CD8-positive, alpha-beta memory T cell (primary cell): ENCODE data around the gene KLHL26. TPM values are rescaled to one million over a fixed set of nuclear protein-coding genes. Genes with fewer than 3 reads are reported as not detected.
A peak's percentile ranks its signal among the peaks of the same experiment; 100 is the strongest.

ENCODE experiments used
- CTCF ChIA-PET: fragments of 350-600 bp; sonication (Branson Sonifier 250); formaldehyde crosslinking; loops from one replicate; lab custom pipeline; 2021; ENCODE audit warnings: antibody characterized with exemption; lab: Charles Lee
- POLR2A ChIA-PET: fragments of 350-600 bp; sonication (Branson Sonifier 250); formaldehyde crosslinking; loops from one replicate; lab custom pipeline; 2021; ENCODE audit warnings: antibody characterized with exemption; lab: Charles Lee
- DNase-seq, 5 donors: peaks; one replicate each; pipeline versions ENCODE4 v3.0.0 to v3.0.0-alpha.2; 2020 to 2022; ENCODE audit warnings: mixed read lengths in 1 of 5
- H3K27ac ChIP-seq: one replicate; pipeline ENCODE4 v1.7.0; 2013; ENCODE audit warnings: low read depth, mild to moderate bottlenecking, low read length, moderate library complexity
- H3K27me3 ChIP-seq: 2 replicates; pipeline ENCODE4 v1.7.0; 2013; ENCODE audit warnings: low read length, mild to moderate bottlenecking; ENCODE audit not compliant: insufficient read depth, poor library complexity, severe bottlenecking
- H3K36me3 ChIP-seq: 2 replicates; pipeline ENCODE4 v1.7.0; 2013; ENCODE audit warnings: mild to moderate bottlenecking, low read length, moderate library complexity; ENCODE audit not compliant: insufficient read depth
- H3K4me1 ChIP-seq: 2 replicates; pipeline ENCODE4 v1.7.0; 2013; ENCODE audit warnings: mild to moderate bottlenecking, low read length, moderate library complexity; ENCODE audit not compliant: insufficient read depth
- H3K4me3 ChIP-seq: 2 replicates; pipeline ENCODE4 v1.7.0; 2013; ENCODE audit warnings: mild to moderate bottlenecking, low read length
- H3K9me3 ChIP-seq: 2 replicates; pipeline ENCODE4 v1.7.0; 2013; ENCODE audit warnings: mild to moderate bottlenecking, low read length
- H3K27ac Mint-ChIP-seq, 8 donors: one replicate each; pipeline ENCODE4 v1.8.0; 2020 to 2021; ENCODE audit warnings: mixed read lengths in 8 of 8, mild to moderate bottlenecking in 6 of 8, inconsistent platforms in 3 of 8, moderate library complexity in 3 of 8
- H3K27me3 Mint-ChIP-seq, 2 donors: one replicate each; pipeline ENCODE4 v1.8.0; 2020 to 2021; ENCODE audit warnings: mixed read lengths in 2 of 2, mild to moderate bottlenecking in 1 of 2, moderate library complexity in 1 of 2
- H3K36me3 Mint-ChIP-seq, 3 donors: one replicate each; pipeline ENCODE4 v1.8.0; 2020 to 2021; ENCODE audit warnings: mixed read lengths in 3 of 3, inconsistent platforms in 1 of 3, mild to moderate bottlenecking in 1 of 3
- H3K4me1 Mint-ChIP-seq, 3 donors: one replicate each; pipeline ENCODE4 v1.8.0; 2020 to 2021; ENCODE audit warnings: mixed read lengths in 3 of 3, inconsistent platforms in 1 of 3, mild to moderate bottlenecking in 1 of 3
- H3K4me3 Mint-ChIP-seq, 7 donors: one replicate each; pipeline ENCODE4 v1.8.0; 2020 to 2021; ENCODE audit warnings: mixed read lengths in 7 of 7, mild to moderate bottlenecking in 6 of 7, moderate library complexity in 4 of 7, inconsistent platforms in 2 of 7
- H3K9me3 Mint-ChIP-seq, 5 donors: one replicate each; pipeline ENCODE4 v1.8.0; 2020 to 2022; ENCODE audit warnings: mixed read lengths in 5 of 5, mild to moderate bottlenecking in 3 of 5, moderate library complexity in 2 of 5, inconsistent platforms in 1 of 5
- polyA plus RNA-seq: library from polyadenylated mRNA; unstranded; fragments of 300-500 nt; fragmentation: Illumina TruSeq; gene quantifications from one replicate; pipeline ENCODE4 v1.2.3, GENCODE V29; 2021
- total RNA-seq, 2 experiments: library from RNA; stranded (reverse); gene quantifications; one replicate each; pipeline ENCODE4 v1.2.3, GENCODE V29; 2021

Gene KLHL26
- total and polyA plus RNA-seq, 3 experiments from 2014 or later, result 5.1 to 12.8 (median 12.4) TPM

DNA sequence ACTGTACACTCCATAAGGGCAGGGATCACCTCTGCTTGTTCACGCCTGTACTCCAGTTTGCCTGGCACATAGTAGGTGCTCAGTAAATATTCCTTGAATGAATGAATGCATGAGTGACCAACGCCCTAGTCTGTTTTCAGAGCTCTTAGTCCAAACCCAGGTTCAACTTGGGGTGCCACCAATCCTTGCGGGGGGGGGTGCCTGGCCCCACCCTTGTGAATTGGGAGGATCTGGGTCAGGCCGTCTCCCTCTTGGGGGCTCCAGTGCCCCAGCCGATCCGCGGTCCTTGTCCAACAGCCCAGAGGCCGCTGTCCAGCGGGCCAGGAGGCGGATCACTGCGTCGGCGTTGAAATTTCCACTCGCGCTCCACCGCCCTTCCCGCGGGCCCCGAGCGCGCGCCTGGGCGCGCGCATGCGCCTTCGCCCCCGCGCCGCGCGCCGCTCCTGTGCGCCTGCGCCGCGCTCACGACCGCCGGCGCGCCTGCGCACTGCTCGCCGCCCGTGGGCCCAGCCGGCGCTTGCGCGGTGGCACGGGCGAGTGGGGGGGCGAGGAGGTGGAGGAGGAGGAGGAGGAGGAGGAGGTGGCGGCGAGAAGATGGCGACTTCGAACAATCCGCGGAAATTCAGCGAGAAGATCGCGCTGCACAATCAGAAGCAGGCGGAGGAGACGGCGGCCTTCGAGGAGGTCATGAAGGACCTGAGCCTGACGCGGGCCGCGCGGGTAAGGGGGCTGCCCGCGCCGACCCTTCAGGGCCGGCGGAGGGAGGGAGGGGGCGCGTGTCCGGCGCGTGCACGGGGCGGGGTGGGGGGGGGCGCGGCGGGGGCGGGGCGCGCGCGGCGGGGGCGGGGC is 46.5 kb downstream of the KLHL26 start, which contains the start of gene CRTC1:
Gene CRTC1, plus strand, starts transcription at position 572 of the 849 bp plus-strand sequence. Its CDS starts 23 bp downstream, at position 595.
- POLR2A ChIA-PET, result interaction anchor here (0.6 to 1.1 kb wide), 3 partner anchors 9 to 37 kb away, joined by 3 read pairs; no protein-coding TSS in a partner anchor
- Histone ChIP-seq H3K27me3 (no peaks in the 10 kb centered on the region), H3K27ac (peak within 1 kb of the TSS; percentile 44), H3K4me3 (peak within 1 kb of the TSS; percentile 95), H3K4me1 (peaks cover 20% of the 10 kb centered on the region), H3K9me3 (no peaks in the 10 kb centered on the region), H3K36me3 (no peaks in the 10 kb centered on the region)
- peaks cover 12 to 36% (median 28%) of the 10 kb centered on the region in 3 donors for H3K4me1 Mint-ChIP-seq
- DNase-seq, result peak; percentile 90 to 96 (median 94)
- H3K27ac Mint-ChIP-seq, result peak within 1 kb of the TSS; percentile 64 to 94 (median 90)
- peak within 1 kb of the TSS; percentile 84 to 95 (median 88) for H3K4me3 Mint-ChIP-seq
- H3K27me3 Mint-ChIP-seq, result peaks cover 0 to under 1% of the 10 kb centered on the region in 2 donors
- H3K9me3 Mint-ChIP-seq, result no peaks in the 10 kb centered on the region
- CTCF ChIA-PET, result interaction anchor here (0.7 to 1.6 kb wide), 4 partner anchors 55 to 233 kb away, joined by 3 to 5 read pairs (median 4); no protein-coding TSS in a partner anchor
- H3K36me3 Mint-ChIP-seq, result peaks cover 0 to 5% (median 0%) of the 10 kb centered on the region in 3 donors

DNA sequence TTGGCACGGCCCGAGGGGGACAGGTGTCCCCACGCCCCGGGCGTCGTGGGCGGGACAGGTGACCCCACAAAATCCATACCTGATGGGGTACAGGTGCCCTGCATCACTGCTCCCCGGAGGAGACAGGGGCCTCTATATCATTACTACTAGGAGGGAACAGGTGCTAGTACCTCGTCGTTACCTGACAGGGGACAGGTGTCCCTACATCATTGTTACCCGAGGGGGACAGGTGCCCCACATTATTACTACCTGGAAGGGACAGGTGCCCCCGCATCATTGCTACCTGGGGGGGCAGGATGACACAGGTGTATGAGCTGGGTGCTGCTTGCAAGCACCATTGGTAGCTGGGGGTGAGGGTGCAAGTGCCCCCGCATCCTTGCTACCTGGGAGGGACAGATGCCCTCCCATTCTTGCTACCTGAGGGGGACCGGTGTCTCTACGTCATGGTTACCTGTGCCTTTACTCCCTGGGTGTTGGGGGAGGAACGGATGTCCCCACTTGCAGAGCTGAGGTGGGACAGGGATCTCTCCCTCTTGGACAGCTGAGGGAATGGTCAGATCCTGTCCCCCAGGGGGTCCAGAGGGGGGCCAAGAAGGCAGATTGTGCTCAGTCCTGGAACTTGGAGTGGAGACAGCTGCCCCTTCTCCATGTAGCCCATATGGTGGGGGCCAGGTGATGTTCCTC is 47.3 kb downstream of the KLHL26 start:
- H3K4me3 Mint-ChIP-seq, result peak overlapping the region; percentile 72 to 86 (median 78)
- no peak for DNase-seq
- peak overlapping the region in 5 of 8 donors; percentile 29 to 75 (median 58) for H3K27ac Mint-ChIP-seq
- no peak overlapping the region for H3K27ac ChIP-seq
- no peaks in the 10 kb centered on the region for H3K9me3 ChIP-seq
- no peaks in the 10 kb centered on the region for H3K36me3 ChIP-seq
- H3K4me1 Mint-ChIP-seq, result peaks cover 12 to 36% (median 28%) of the 10 kb centered on the region in 3 donors
- H3K4me3 ChIP-seq, result peak overlapping the region; percentile 74
- ChIA-PET CTCF (interaction anchor here (1.0 to 1.6 kb wide), 3 partner anchors 90 to 234 kb away, joined by 3 to 5 read pairs (median 4); no protein-coding TSS in a partner anchor), POLR2A (interaction anchor here (0.5 kb wide), 1 partner anchor 10 kb away, joined by 5 read pairs; no protein-coding TSS in a partner anchor)
- H3K27me3 Mint-ChIP-seq, result no peaks in the 10 kb centered on the region
- H3K4me1 ChIP-seq, result peaks cover 20% of the 10 kb centered on the region
- no peaks in the 10 kb centered on the region for H3K27me3 ChIP-seq
- H3K9me3 Mint-ChIP-seq, result no peaks in the 10 kb centered on the region
- H3K36me3 Mint-ChIP-seq, result peaks cover 0 to 7% (median 0%) of the 10 kb centered on the region in 3 donors

DNA sequence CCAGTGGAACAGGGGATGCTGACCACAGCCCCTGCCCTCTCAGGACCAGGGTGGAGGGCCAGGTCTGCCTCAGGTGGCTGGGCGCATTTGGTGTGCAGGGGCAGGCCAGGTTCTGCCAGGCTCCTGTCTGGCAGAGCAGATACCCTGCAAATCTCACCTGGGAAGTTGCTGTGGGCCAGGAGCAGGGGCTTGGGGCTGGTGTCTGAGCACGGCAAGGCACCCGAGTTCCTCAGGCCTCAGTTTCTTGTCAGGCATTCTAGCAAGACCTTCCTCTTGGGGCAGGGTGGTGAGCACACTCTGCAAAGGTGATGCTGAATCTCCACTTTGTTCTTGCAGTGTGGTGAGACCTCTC is 47.8 kb downstream of the KLHL26 start:
- DNase-seq, result no peak
- ChIA-PET CTCF (interaction anchor here (1.0 to 1.6 kb wide), 3 partner anchors 90 to 234 kb away, joined by 3 to 5 read pairs (median 4); no protein-coding TSS in a partner anchor), POLR2A (interaction anchor here (0.5 kb wide), 1 partner anchor 10 kb away, joined by 5 read pairs; no protein-coding TSS in a partner anchor)
- H3K4me1 Mint-ChIP-seq, result peaks cover 14 to 38% (median 28%) of the 10 kb centered on the region in 3 donors
- no peaks in the 10 kb centered on the region for H3K27me3 ChIP-seq
- H3K27ac ChIP-seq, result no peak overlapping the region
- H3K9me3 ChIP-seq, result no peaks in the 10 kb centered on the region
- H3K27ac Mint-ChIP-seq, result peak overlapping the region in 1 of 8 donors; percentile 83
- H3K9me3 Mint-ChIP-seq, result no peaks in the 10 kb centered on the region
- no peaks in the 10 kb centered on the region for H3K36me3 ChIP-seq
- H3K27me3 Mint-ChIP-seq, result no peaks in the 10 kb centered on the region
- H3K4me3 ChIP-seq, result peak overlapping the region; percentile 74
- peaks cover 20% of the 10 kb centered on the region for H3K4me1 ChIP-seq
- peak overlapping the region; percentile 57 to 86 (median 78) for H3K4me3 Mint-ChIP-seq
- H3K36me3 Mint-ChIP-seq, result peaks cover 0 to 7% (median 0%) of the 10 kb centered on the region in 3 donors

DNA sequence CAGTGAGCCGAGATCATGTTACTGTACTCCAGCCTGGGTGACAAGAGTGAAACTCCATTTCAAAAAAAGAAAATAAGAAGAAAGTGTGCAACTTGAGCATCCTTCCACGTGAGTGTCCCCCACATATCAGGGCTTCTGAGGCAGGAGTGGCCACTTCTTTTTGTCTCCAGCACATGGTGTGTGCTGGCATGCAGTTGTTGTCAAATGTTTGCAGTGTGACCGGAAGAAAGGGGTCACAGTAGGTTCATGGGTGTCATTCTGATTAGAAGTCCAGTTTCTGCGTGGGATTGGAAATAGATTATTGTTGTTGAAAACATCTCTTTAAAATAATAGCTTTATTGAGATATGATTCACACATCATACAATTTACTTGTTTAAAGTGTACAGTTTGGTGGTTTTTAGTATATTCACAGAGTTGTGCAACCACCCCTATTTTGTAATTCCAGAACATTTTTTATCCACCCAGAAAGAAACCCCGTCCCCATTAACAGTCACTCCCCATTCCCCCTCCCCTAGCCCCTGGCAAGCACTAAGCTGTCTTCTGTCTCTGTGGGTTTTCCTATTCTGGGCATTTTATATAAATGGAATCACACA is 48.9 kb downstream of the KLHL26 start:
- Histone ChIP-seq H3K4me1 (peaks cover 20% of the 10 kb centered on the region), H3K9me3 (no peaks in the 10 kb centered on the region), H3K27me3 (no peaks in the 10 kb centered on the region), H3K27ac (no peak overlapping the region), H3K36me3 (no peaks in the 10 kb centered on the region), H3K4me3 (no peak overlapping the region)
- CTCF ChIA-PET, result no interaction called here
- POLR2A ChIA-PET, result no interaction called here
- Mint-ChIP-seq H3K36me3 (peaks cover 0 to 7% (median 0%) of the 10 kb centered on the region in 3 donors), H3K27ac (peak overlapping the region in 5 of 8 donors; percentile 21 to 83 (median 58)), H3K27me3 (no peaks in the 10 kb centered on the region), H3K9me3 (no peaks in the 10 kb centered on the region), H3K4me1 (peaks cover 16 to 41% (median 28%) of the 10 kb centered on the region in 3 donors), H3K4me3 (peak overlapping the region; percentile 15 to 85 (median 43))
- DNase-seq, result no peak

DNA sequence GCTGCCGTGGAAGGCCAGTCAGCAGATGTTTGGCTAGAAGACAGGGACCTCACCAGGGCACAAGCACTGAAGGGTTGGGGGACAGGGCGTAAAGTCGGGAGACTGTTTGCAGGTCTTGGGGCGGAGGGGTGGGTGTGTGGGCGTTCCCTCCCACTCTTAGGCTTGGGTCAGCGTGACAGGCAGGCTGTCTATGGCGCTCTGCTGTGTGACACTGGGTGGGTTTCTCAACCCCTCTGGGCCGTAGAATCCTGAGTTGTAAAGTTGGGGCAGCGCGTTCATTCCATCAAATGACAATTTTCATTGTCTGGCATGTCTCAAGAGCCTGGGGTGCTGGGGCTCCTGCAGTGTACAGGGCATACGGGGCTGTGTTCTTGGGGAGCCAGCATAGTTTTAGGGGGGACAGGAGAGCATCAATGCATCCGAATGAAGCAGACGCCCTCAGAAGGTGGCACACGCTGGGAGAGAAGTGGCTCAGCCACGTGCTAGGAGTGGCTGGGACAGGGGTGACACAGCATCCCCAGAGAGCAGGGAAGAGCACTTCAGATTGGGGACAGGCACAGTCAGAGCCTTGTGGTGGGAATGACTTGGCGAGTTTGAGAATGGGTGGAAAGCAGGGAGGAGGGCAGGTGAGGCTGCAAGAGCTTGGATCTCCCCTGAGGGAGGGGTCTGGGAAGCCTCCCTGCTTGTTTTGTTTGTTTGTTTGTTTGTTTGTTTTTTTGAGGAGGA is 51.1 kb downstream of the KLHL26 start:
- no peak overlapping the region for H3K4me3 Mint-ChIP-seq
- Histone ChIP-seq H3K9me3 (no peaks in the 10 kb centered on the region), H3K4me3 (no peak overlapping the region), H3K27ac (no peak overlapping the region), H3K27me3 (no peaks in the 10 kb centered on the region), H3K36me3 (no peaks in the 10 kb centered on the region), H3K4me1 (peaks cover 16% of the 10 kb centered on the region)
- no peak for DNase-seq
- no peaks in the 10 kb centered on the region for H3K27me3 Mint-ChIP-seq
- peaks cover 0 to 7% (median 0%) of the 10 kb centered on the region in 3 donors for H3K36me3 Mint-ChIP-seq
- ChIA-PET POLR2A (no interaction called here), CTCF (interaction anchor here (1.0 kb wide), 1 partner anchor 231 kb away, joined by 3 read pairs; the partner anchor contains the start of genes COPE and DDX49)
- no peaks in the 10 kb centered on the region for H3K9me3 Mint-ChIP-seq
- peak overlapping the region in 3 of 8 donors; percentile 20 to 70 (median 66) for H3K27ac Mint-ChIP-seq
- peaks cover 14 to 38% (median 25%) of the 10 kb centered on the region in 3 donors for H3K4me1 Mint-ChIP-seq

DNA sequence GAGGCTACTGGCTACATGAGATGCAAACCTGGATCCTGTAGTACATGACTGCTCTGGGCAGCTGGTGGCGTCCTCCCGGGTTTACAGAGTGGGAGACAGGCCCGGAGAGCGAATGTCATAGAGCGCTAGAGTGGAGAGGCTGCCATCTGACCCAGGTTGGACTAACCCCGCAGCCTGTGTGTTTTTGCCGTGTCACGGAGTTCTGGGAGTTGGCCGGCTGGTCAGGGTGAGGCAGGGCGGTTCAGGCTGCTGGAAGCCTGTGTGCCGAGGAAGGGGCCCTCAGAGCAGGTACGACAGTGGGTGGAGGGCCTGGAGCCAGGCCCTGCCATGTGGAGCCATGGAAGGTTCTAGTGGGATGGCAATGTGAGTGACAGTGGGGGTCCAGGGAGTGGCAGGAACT is 59.2 kb downstream of the KLHL26 start:
- H3K36me3 ChIP-seq, result no peaks in the 10 kb centered on the region
- no peaks in the 10 kb centered on the region for H3K9me3 ChIP-seq
- Mint-ChIP-seq H3K27ac (peak overlapping the region in 3 of 8 donors; percentile 21 to 90 (median 54)), H3K4me1 (peaks cover 21 to 35% (median 24%) of the 10 kb centered on the region in 3 donors), H3K27me3 (no peaks in the 10 kb centered on the region), H3K36me3 (peaks cover 0 to 3% (median 0%) of the 10 kb centered on the region in 3 donors), H3K9me3 (no peaks in the 10 kb centered on the region), H3K4me3 (no peak overlapping the region)
- DNase-seq, result no peak
- peaks cover 26% of the 10 kb centered on the region for H3K4me1 ChIP-seq
- ChIA-PET POLR2A (no interaction called here), CTCF (no interaction called here)
- H3K27ac ChIP-seq, result no peak overlapping the region
- no peaks in the 10 kb centered on the region for H3K27me3 ChIP-seq
- H3K4me3 ChIP-seq, result no peak overlapping the region

DNA sequence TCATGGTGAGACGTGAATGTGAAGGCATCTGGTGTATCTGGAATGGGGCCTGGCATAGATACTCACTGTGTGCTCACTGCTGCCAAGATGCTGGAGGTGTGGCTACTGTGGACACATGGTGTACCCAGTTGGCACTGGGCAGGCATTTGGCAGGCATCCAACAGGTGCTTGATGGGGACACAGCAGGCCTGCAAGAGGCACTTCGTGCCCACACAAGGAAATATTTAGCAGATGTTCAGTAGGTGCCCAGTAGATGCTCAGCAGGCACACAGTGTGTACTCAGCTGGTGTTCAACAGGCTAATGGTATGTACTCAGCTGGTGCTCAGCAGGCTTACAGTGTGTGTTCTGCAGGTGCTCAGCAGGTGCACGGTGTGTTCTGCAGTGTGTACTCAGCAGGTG is 60.9 kb downstream of the KLHL26 start:
- H3K36me3 Mint-ChIP-seq, result peaks cover 0 to 3% (median 0%) of the 10 kb centered on the region in 3 donors
- H3K4me1 ChIP-seq, result peaks cover 32% of the 10 kb centered on the region
- H3K27ac Mint-ChIP-seq, result peak overlapping the region in 3 of 8 donors; percentile 26 to 60 (median 43)
- H3K4me1 Mint-ChIP-seq, result peaks cover 26 to 40% (median 28%) of the 10 kb centered on the region in 3 donors
- H3K4me3 Mint-ChIP-seq, result peak overlapping the region in 1 of 7 donors; percentile 59
- ChIA-PET CTCF (no interaction called here), POLR2A (no interaction called here)
- H3K27me3 Mint-ChIP-seq, result no peaks in the 10 kb centered on the region
- DNase-seq, result no peak
- no peaks in the 10 kb centered on the region for H3K9me3 ChIP-seq
- no peak overlapping the region for H3K27ac ChIP-seq
- no peak overlapping the region for H3K4me3 ChIP-seq
- H3K9me3 Mint-ChIP-seq, result no peaks in the 10 kb centered on the region
- H3K27me3 ChIP-seq, result no peaks in the 10 kb centered on the region
- no peaks in the 10 kb centered on the region for H3K36me3 ChIP-seq
